SK-N-SH treated with all-trans-retinoic acid at 6 μM for 48 hours (cell line): ENCODE measurements around the gene MTCL1.

Experiments used
- ARNTL ChIP-seq: fragments of 450-650 bp; formaldehyde crosslinking; IDR thresholded peaks from 2 replicates; pipeline ENCODE4 v1.5.0; 2020; ENCODE audit warnings: low read depth, mild to moderate bottlenecking, moderate library complexity, borderline replicate concordance
- BACH2 ChIP-seq: fragments of 250-450 bp; sonication (Bioruptor Pico); IDR thresholded peaks from 2 replicates; pipeline ENCODE4 v1.9.0; 2021; ENCODE audit warnings: mild to moderate bottlenecking, borderline replicate concordance
- CSDC2 ChIP-seq: fragments of 250-450 bp; sonication (Bioruptor Pico); IDR thresholded peaks from 2 replicates; pipeline ENCODE4 v1.5.0; 2020; ENCODE audit warnings: mild to moderate bottlenecking, moderate library complexity
- CSRNP3 ChIP-seq: fragments of 250-450 bp; sonication (Bioruptor Pico); IDR thresholded peaks from 2 replicates; pipeline ENCODE4 v1.5.1; 2021; ENCODE audit warnings: mild to moderate bottlenecking, moderate library complexity
- ESRRG ChIP-seq: fragments of 250-450 bp; sonication (Bioruptor Pico); IDR thresholded peaks from 2 replicates; pipeline ENCODE4 v1.6.1; 2021; ENCODE audit warnings: mild to moderate bottlenecking
- GLIS3 ChIP-seq: fragments of 250-450 bp; sonication (Bioruptor Pico); IDR thresholded peaks from 2 replicates; pipeline ENCODE4 v1.5.0; 2020; ENCODE audit warnings: mild to moderate bottlenecking, moderate library complexity
- PATZ1 ChIP-seq: fragments of 250-450 bp; sonication (Bioruptor Pico); IDR thresholded peaks from 2 replicates; pipeline ENCODE4 v1.8.0; 2020; ENCODE audit warnings: mild to moderate bottlenecking, moderate library complexity, borderline replicate concordance
- POU6F1 ChIP-seq: fragments of 250-450 bp; sonication (Bioruptor Pico); IDR thresholded peaks from 2 replicates; pipeline ENCODE4 v1.8.0; 2021; ENCODE audit warnings: low read depth, mild to moderate bottlenecking, moderate library complexity, borderline replicate concordance
- PPARA ChIP-seq: fragments of 250-450 bp; sonication (Bioruptor Pico); IDR thresholded peaks from 2 replicates; pipeline ENCODE4 v1.5.0; 2020; ENCODE audit warnings: mild to moderate bottlenecking, borderline replicate concordance
- RARB ChIP-seq: fragments of 250-450 bp; sonication (Bioruptor Pico); IDR thresholded peaks from 2 replicates; pipeline ENCODE4 v1.8.0; 2021; ENCODE audit warnings: mild to moderate bottlenecking, moderate library complexity
- SNAI2 ChIP-seq: fragments of 250-450 bp; sonication (Bioruptor Pico); IDR thresholded peaks from 2 replicates; pipeline ENCODE4 v1.5.0; 2020; ENCODE audit warnings: mild to moderate bottlenecking, moderate library complexity
- ZC3H10 ChIP-seq: fragments of 250-450 bp; sonication (Bioruptor Pico); IDR thresholded peaks from 2 replicates; pipeline ENCODE4 v1.5.1; 2021; ENCODE audit warnings: mild to moderate bottlenecking, moderate library complexity
- ZFP3 ChIP-seq: fragments of 250-450 bp; sonication (Bioruptor Pico); IDR thresholded peaks from 2 replicates; pipeline ENCODE4 v1.5.0; 2020; ENCODE audit warnings: mild to moderate bottlenecking, moderate library complexity
- ZFP30 ChIP-seq: fragments of 450-650 bp; formaldehyde crosslinking; IDR thresholded peaks from 2 replicates; pipeline ENCODE4 v1.5.0; 2022; ENCODE audit warnings: mild to moderate bottlenecking, moderate library complexity

GRCh38 chr18:8881103-8881502 is 175.7 kb downstream of the MTCL1 start:
- TF ChIP-seq CSRNP3 (CRISPR knock-in tag) (no peak), BACH2 (no peak), ZC3H10 (CRISPR knock-in tag) (no peak), ZFP30 (CRISPR knock-in tag) (no peak), CSDC2 (CRISPR knock-in tag) (no peak), ARNTL (CRISPR knock-in tag) (no peak), SNAI2 (no peak), RARB (CRISPR knock-in tag) (no peak), PPARA (no peak), POU6F1 (CRISPR knock-in tag) (no peak), GLIS3 (no peak), PATZ1 (CRISPR knock-in tag) (no peak), ESRRG (CRISPR knock-in tag) (no peak), ZFP3 (CRISPR knock-in tag) (no peak)
